H1 (cell line): ENCODE results near the gene RNF186. TPM values are rescaled to one million over a fixed set of nuclear protein-coding genes. Genes with fewer than 3 reads are reported as not detected.

Experiments
- CTCF ChIA-PET: fragments of 300-600 bp; sonication (Branson Sonifier 250); formaldehyde crosslinking; loops from one replicate; lab custom pipeline; 2021; ENCODE audit not compliant: partially characterized antibody; lab: Charles Lee
- POLR2A ChIA-PET: fragments of 300-600 bp; sonication (Branson Sonifier 250); formaldehyde crosslinking; loops from one replicate; lab custom pipeline; 2021; ENCODE audit warnings: inconsistent platforms; ENCODE audit not compliant: partially characterized antibody; lab: Charles Lee
- DNase-seq, 2 experiments: peaks; one replicate each; pipeline versions ENCODE4 v3.0.0 to v3.0.0-alpha.2; 2010 to 2022; ENCODE audit warnings: low spot score in 2 of 2, low read depth in 1 of 2, mixed read lengths in 1 of 2
- FAIRE-seq: peaks from 2 replicates; lab custom pipeline; 2011; peaks lifted over from hg19 to GRCh38; lab: Jason Lieb, UNC
- H2AFZ ChIP-seq: 2 replicates; pipeline ENCODE4 v1.8.1; 2012; ENCODE audit warnings: low read length, inconsistent platforms
- H2AK5ac ChIP-seq: 2 replicates; pipeline ENCODE4 v1.6.1; 2013; ENCODE audit warnings: low read depth, low read length
- H2BK120ac ChIP-seq: replicated peaks from 2 replicates; pipeline ENCODE3; 2013; ENCODE audit warnings: low read depth, low read length, inconsistent platforms
- H2BK12ac ChIP-seq: 2 replicates; pipeline ENCODE4 v1.6.1; 2013; ENCODE audit warnings: low read depth, low read length
- H2BK15ac ChIP-seq: 2 replicates; pipeline ENCODE4 v1.6.1; 2013; ENCODE audit warnings: low read length
- H2BK20ac ChIP-seq: 2 replicates; pipeline ENCODE4 v1.6.1; 2013; ENCODE audit warnings: low read length
- H2BK5ac ChIP-seq: 2 replicates; pipeline ENCODE4 v1.6.1; 2013; ENCODE audit warnings: low read depth, low read length
- H3K14ac ChIP-seq: 2 replicates; pipeline ENCODE4 v1.6.1; 2013; ENCODE audit warnings: inconsistent platforms; ENCODE audit not compliant: insufficient read length
- H3K18ac ChIP-seq: 2 replicates; pipeline ENCODE4 v1.6.1; 2013; ENCODE audit warnings: low read length; ENCODE audit errors: extremely low read depth
- H3K23ac ChIP-seq: 2 replicates; pipeline ENCODE4 v1.6.1; 2013; ENCODE audit warnings: inconsistent platforms; ENCODE audit not compliant: insufficient read length
- H3K23me2 ChIP-seq: 2 replicates; pipeline ENCODE4 v1.6.1; 2013; ENCODE audit warnings: low read depth, low read length
- H3K27ac ChIP-seq: 2 replicates; pipeline ENCODE4 v1.6.1; 2011; ENCODE audit warnings: low read depth, low read length, inconsistent platforms
- H3K27me3 ChIP-seq, 4 experiments: replicated peaks in 1 of 4; 1 replicate in 1 of 4; 2 replicates in 3 of 4; pipeline versions ENCODE4 v1.6.1 to v1.8.1; 2011 to 2013; ENCODE audit warnings: low read length in 3 of 4, mild to moderate bottlenecking in 3 of 4, inconsistent platforms in 2 of 4, mixed read lengths in 2 of 4, moderate library complexity in 1 of 4; ENCODE audit not compliant: control insufficient read depth in 3 of 4, insufficient read depth in 3 of 4; ENCODE audit errors: extremely low read depth in 1 of 4
- H3K36me3 ChIP-seq, 4 experiments: 2 replicates each; pipeline versions ENCODE4 v1.6.1 to v1.8.1; 2011 to 2013; ENCODE audit warnings: mild to moderate bottlenecking in 4 of 4, low read length in 3 of 4, moderate library complexity in 2 of 4, control low read depth in 1 of 4, inconsistent platforms in 1 of 4; ENCODE audit not compliant: insufficient read depth in 4 of 4, control insufficient read depth in 2 of 4
- H3K4ac ChIP-seq: replicated peaks from 2 replicates; pipeline ENCODE3; 2013; ENCODE audit warnings: low read length, low read depth, mixed read lengths, inconsistent platforms; ENCODE audit not compliant: insufficient read length
- H3K4me1 ChIP-seq, 4 experiments: replicated peaks in 1 of 4; 1 replicate in 1 of 4; 2 replicates in 3 of 4; pipeline versions ENCODE4 v1.6.1 to v1.8.1; 2011 to 2013; ENCODE audit warnings: low read length in 3 of 4, inconsistent platforms in 2 of 4, mixed read lengths in 1 of 4; ENCODE audit not compliant: insufficient read depth in 4 of 4, control insufficient read depth in 3 of 4
- H3K4me2 ChIP-seq, 2 experiments: 2 replicates each; pipeline versions ENCODE4 v1.6.1 to v1.8.1; 2011 to 2013; ENCODE audit warnings: low read depth in 2 of 2, low read length in 2 of 2, control low read depth in 1 of 2, inconsistent platforms in 1 of 2, mild to moderate bottlenecking in 1 of 2; ENCODE audit not compliant: insufficient read depth in 1 of 2
- H3K4me3 ChIP-seq, 4 experiments: fragments of 200-600, 300-600 bp in 1 of 4; sonication (generic), shearing (Covaris generic), sonication (Bioruptor Twin) in 1 of 4; 2 replicates each; pipeline versions ENCODE4 v1.5.1 to v1.8.1; 2011 to 2016; ENCODE audit warnings: low read length in 4 of 4, low read depth in 3 of 4, control low read depth in 2 of 4, inconsistent platforms in 2 of 4, mild to moderate bottlenecking in 2 of 4, mixed read lengths in 1 of 4, moderate library complexity in 1 of 4; ENCODE audit not compliant: insufficient read depth in 2 of 4; ENCODE audit errors: extremely low read depth in 1 of 4
- H3K56ac ChIP-seq: replicated peaks from 2 replicates; pipeline ENCODE3; 2013; ENCODE audit warnings: low read depth, mild to moderate bottlenecking, mixed read lengths, low read length, inconsistent platforms; ENCODE audit not compliant: insufficient read length
- H3K79me1 ChIP-seq: 2 replicates; pipeline ENCODE4 v1.6.1; 2013; ENCODE audit warnings: low read depth, low read length, control low read depth
- H3K79me2 ChIP-seq, 2 experiments: 2 replicates each; pipeline versions ENCODE4 v1.6.1 to v1.8.1; 2012 to 2013; ENCODE audit warnings: low read length in 2 of 2, mild to moderate bottlenecking in 2 of 2, inconsistent platforms in 1 of 2; ENCODE audit not compliant: insufficient read depth in 2 of 2, control insufficient read depth in 1 of 2
- H3K9ac ChIP-seq, 4 experiments: replicated peaks in 1 of 4; 1 replicate in 1 of 4; 2 replicates in 3 of 4; pipeline versions ENCODE4 v1.6.1 to v1.8.1; 2011 to 2013; ENCODE audit warnings: low read depth in 3 of 4, low read length in 3 of 4, control low read depth in 2 of 4, mild to moderate bottlenecking in 2 of 4, moderate library complexity in 2 of 4, inconsistent platforms in 1 of 4; ENCODE audit errors: extremely low read depth in 1 of 4
- H3K9me3 ChIP-seq, 2 experiments: 2 replicates each; pipeline versions ENCODE4 v1.6.1 to v1.8.1; 2012 to 2013; ENCODE audit warnings: mild to moderate bottlenecking in 2 of 2, moderate library complexity in 2 of 2, control low read depth in 1 of 2, inconsistent platforms in 1 of 2, low read depth in 1 of 2, low read length in 1 of 2, mixed read lengths in 1 of 2; ENCODE audit not compliant: insufficient read depth in 2 of 2
- H4K20me1 ChIP-seq, 2 experiments: replicated peaks in 1 of 2; 2 replicates each; pipeline versions ENCODE3 to v1.8.1; 2011 to 2013; ENCODE audit warnings: inconsistent platforms in 2 of 2, low read length in 2 of 2, mild to moderate bottlenecking in 1 of 2; ENCODE audit not compliant: insufficient read depth in 2 of 2, control insufficient read depth in 1 of 2
- H4K5ac ChIP-seq: 2 replicates; pipeline ENCODE4 v1.6.1; 2013; ENCODE audit warnings: low read length, low read depth, mixed read lengths, inconsistent platforms; ENCODE audit not compliant: insufficient read length
- H4K8ac ChIP-seq: 2 replicates; pipeline ENCODE4 v1.8.0; 2013; ENCODE audit warnings: mild to moderate bottlenecking, moderate library complexity, low read length, inconsistent platforms; ENCODE audit not compliant: insufficient read depth; ENCODE audit errors: extremely low read depth
- H4K91ac ChIP-seq: replicated peaks from 2 replicates; pipeline ENCODE3; 2013; ENCODE audit warnings: low read length, mixed read lengths, inconsistent platforms; ENCODE audit not compliant: insufficient read length
- JUND ChIP-seq: IDR thresholded peaks from 2 replicates; pipeline ENCODE4 v1.6.1; 2011; ENCODE audit warnings: mild to moderate bottlenecking, improper control_type of control experiment, low read length
- YY1 ChIP-seq: IDR thresholded peaks from 2 replicates; pipeline ENCODE4 v1.6.1; 2011; ENCODE audit warnings: low read depth, mild to moderate bottlenecking, low read length
- WGBS, 2 experiments: shearing (Covaris generic) in 1 of 2; methylation state at CpG; one replicate each; pipeline versions ENCODE4 v1.1.6 to v1.1.7; 2013 to 2015; ENCODE audit warnings: low lambda C conversion rate in 2 of 2, mixed read lengths in 2 of 2, inconsistent platforms in 1 of 2, low coverage in 1 of 2, missing lambda C conversion rate in 1 of 2; ENCODE audit not compliant: insufficient replicate concordance in 2 of 2, insufficient coverage in 1 of 2, insufficient read length in 1 of 2; ENCODE audit errors: extremely low coverage in 1 of 2, missing lambda C conversion rate in 1 of 2; 5-methylcytosine and 5-hydroxymethylcytosine counted together
- polyA plus RNA-seq, 7 experiments: library from polyadenylated mRNA; depleted of rRNA in 3 of 7; stranded (reverse) in 5 of 7; unstranded in 2 of 7; fragments of >200 nt in 5 of 7; fragments of 200-250 nt in 2 of 7; gene quantifications; 1 replicate in 5 of 7; 2 replicates in 1 of 7; 4 replicates in 1 of 7; pipeline versions ENCODE4 v1.2.1 to v1.2.3, GENCODE V29; 2011 to 2013; ENCODE audit warnings: missing spikeins in 2 of 7, mixed read lengths in 2 of 7
- total RNA-seq: library from RNA; stranded (reverse); fragmentation: NEBNext Ultra II Directional; extraction: Animal tissue kit (Norgen Biotek cat#: 25700); gene quantifications from 2 replicates; pipeline ENCODE4 v1.2.1, GENCODE V29; 2021

Gene RNF186
- total and polyA plus RNA-seq, 2 of the 8 experiments (the other 6 are each of a cell fraction or from before 2014, with no cell fraction given), result not detected

GRCh38 chr1:19802269-19802668 lies 12.8 kb downstream of the RNF186 start:
- Histone ChIP-seq H2BK5ac (no peak overlapping the region), H3K9me3 (no peaks in the 10 kb centered on the region), H3K79me2 (no peaks in the 10 kb centered on the region), H3K14ac (no peak overlapping the region), H4K20me1 (no peaks in the 10 kb centered on the region), H3K4me2 (peak overlapping the region; percentile 17 to 22; a peak in 1 of 4 replicates), H3K36me3 (no peaks in the 10 kb centered on the region), H2AK5ac (no peak overlapping the region), H2BK20ac (no peak overlapping the region), H3K56ac (no peak overlapping the region), H3K23ac (no peak overlapping the region), H2BK120ac (no peak overlapping the region), H3K27ac (no peak overlapping the region), H3K9ac (no peak overlapping the region), H4K5ac (no peak overlapping the region), H3K4me1 (peaks cover 2 to 9% (median 6%) of the 10 kb centered on the region in 4 experiments; a peak in 6 of 7 replicates), H2BK12ac (no peak overlapping the region), H3K79me1 (no peaks in the 10 kb centered on the region), H4K8ac (peak overlapping the region; percentile 37; the same call in 1 of the 2 replicates), H4K91ac (no peak overlapping the region), H2BK15ac (no peak overlapping the region), H3K23me2 (peaks cover 5% of the 10 kb centered on the region; the same call in 1 of the 2 replicates), H2AFZ (peak overlapping the region; percentile 19; the same call in 1 of the 2 replicates), H3K4me3 (no peak overlapping the region), H3K27me3 (peaks cover 0 to 33% (median 22%) of the 10 kb centered on the region in 4 experiments; a peak in 6 of 7 replicates), H3K18ac (no peak overlapping the region), H3K4ac (no peak overlapping the region)
- ChIA-PET POLR2A (interaction anchor here (0.8 kb wide), 1 partner anchor 109 kb away, joined by 3 read pairs; no protein-coding TSS in a partner anchor), CTCF (interaction anchor here (1.3 kb wide), 2 partner anchors 15 to 895 kb away, joined by 3 to 5 read pairs; no protein-coding TSS in a partner anchor)
- DNase-seq, result no peak
- 26% methylated on average over 7 of the region's 7 CpGs; no CpG with 5 or more reads in 1 of the 2 experiments for WGBS, 2 experiments
- FAIRE-seq, result no peak
- TF ChIP-seq YY1, result no peak
- no peak for TF ChIP-seq JUND
